ENCODE measurements around the gene TTC7B.

Gene TTC7B

DNA sequence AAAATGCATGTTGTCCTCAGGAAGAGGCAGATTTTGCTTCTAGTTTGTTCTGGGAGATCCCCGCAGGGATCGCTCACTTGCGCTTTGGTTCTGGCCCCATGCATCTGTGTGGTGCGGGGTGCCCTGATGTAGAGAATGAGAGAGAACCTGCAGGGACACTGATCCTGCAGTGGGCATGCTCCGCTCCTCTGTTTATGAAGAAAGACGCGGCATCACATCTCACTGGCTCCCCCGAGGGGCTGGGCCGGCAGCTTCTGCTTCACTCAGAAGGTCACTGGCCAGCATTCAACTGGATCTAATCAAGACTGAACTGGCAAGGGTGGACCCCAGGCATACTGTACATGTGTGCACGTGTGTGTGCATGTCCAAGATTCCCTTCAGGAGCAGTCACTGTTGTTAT is 255.2 kb downstream of the TTC7B start:
- peak in 1 of 56 donors; percentile 20 for DNase-seq

DNA sequence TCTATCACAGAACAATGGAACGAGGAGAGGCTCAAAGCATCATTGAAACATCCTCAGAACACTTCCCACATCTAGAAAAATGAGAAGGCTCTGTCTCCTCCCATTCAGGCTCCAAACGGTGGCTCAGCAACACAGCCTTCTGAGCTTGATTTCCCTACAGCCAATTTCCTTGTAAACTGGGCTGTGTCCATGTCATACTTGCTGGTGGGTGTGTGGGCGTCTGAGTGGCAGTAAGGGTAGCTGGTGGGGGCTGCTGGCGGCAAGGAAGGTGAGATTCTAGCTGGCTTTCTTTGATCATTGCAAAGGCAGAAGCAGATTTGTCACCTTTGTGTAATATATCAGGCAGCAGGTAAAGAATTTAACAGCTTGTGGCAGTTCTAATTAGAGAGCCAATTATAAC is 255.7 kb downstream of the TTC7B start:
- peak in 5 of 56 donors; percentile 21 to 35 (median 30) for DNase-seq

DNA sequence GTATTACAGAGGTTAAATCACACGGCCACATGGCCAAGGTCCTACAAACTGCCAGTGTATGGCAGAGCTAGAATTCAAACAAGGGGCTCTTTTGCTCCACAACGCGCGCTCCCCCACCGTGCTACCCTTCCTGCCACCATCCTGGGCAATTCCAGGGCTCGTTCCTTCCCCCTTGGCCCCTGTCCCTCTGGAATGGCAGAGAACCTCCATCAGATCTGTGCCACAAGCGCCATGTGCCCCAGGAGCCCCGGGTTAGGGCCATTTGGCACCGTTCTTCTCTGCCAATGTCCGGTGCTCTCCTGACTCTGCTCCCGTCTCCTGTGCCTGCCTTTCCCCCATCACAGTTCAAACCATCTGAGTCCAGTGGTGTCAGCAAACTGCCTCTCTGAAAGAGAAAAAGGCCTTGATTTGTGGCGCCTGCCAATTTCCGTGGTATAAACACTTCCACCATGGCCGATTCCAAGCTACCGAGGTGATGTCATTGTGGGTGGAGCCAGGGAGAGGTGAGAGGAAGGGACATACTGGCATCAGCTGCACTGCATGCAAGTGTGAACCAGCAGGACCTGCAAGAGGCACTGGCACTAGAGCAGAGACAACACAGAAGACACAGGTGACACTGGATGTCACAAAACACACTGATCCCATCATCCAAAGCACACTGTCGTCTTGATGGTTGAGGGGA is 256.3 kb downstream of the TTC7B start:
- DNase-seq, result no peak

DNA sequence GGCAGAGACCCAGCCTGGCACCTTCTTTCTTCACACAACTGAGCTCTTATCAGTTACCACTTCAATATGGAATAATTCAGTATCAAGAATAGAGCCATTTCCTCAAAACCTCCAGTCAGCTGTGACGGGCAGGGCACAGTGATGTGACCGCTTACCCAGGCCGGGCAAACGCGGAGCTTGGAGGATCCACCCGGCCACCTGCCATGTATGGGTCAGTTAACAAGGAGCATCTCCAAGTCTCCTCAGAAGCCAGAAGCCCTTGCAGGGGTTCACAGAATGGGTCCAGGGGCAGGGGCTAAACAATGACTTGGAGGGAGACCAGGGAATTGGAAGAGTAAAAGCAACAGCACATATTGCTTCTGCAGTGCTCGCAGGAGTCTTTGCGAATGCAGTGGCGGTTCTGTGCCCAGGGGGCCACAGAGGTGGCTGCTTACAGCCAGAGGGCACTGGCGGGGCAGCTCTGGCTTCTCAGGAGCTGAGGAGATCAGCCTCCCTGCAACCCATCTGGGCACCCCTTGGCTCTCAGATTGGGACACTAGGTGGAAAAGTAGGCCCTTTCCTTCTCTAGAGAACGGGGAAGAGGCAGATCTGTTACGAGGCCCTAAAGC is 257.1 kb downstream of the TTC7B start:
- no peak for DNase-seq

DNA sequence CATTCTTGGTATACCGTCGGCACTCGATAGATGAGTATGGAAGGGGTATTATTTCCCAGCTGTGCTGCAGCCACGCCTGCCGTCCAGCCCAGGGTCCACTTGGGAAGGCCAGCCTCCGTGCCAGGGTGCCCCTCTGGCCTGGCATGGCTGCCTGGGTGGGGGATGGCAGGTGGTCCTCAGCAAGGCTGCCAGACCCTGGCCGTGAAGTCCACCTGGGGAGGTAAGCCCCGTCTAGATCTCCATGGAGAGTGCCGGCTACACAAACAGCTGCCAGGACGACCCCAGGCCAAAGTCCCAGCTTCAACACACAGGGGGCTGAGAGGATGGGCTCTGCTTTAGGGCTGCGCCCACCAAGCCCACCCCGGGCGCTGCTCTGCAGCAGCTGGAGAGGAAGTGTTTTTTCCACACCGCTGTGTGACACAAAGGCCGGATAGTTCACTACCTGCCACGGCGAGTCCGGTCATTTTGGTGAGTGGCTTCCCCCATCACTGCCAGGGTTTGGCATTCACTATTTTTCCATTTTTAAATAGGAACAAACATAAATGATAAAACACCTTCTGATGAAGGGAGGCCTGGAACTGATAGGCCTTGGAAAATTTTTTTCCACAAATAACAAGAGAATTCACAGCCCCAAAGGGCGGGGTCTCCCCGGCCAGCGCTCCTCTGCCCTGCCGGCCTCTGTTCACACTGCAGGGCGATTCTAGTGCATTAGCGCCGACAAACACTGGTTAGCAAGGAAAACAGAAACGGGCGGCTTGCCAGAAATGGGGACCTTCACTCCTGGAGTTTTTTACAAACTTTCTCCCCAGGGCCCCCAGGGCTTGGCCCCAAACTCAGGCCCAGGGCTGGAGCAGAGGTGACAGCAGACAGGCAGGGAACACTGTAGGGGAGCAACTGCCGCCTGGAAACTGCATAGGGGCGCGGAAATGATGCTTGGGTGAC is 257.9 kb downstream of the TTC7B start:
- DNase-seq, result no peak

DNA sequence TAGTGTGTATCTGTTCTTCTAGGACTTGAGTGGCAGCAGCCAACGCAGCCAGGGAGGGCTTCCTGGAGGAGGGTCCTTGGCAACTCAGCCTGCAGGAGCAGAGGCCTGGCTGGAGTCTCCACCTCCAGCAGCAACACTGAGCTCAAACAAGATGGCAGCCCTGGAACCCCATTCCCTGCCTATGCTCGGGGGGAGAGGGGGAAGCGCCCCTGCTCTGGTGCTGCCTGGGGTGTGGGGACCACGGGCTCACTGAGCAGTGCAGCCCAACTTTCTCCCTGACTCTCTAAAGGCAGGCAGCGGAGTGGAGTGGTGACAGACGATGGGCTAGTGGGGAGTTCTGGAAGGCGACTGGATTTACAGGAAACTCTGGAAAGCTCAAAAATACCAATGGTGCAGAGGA is 258.7 kb downstream of the TTC7B start:
- DNase-seq, result no peak

DNA sequence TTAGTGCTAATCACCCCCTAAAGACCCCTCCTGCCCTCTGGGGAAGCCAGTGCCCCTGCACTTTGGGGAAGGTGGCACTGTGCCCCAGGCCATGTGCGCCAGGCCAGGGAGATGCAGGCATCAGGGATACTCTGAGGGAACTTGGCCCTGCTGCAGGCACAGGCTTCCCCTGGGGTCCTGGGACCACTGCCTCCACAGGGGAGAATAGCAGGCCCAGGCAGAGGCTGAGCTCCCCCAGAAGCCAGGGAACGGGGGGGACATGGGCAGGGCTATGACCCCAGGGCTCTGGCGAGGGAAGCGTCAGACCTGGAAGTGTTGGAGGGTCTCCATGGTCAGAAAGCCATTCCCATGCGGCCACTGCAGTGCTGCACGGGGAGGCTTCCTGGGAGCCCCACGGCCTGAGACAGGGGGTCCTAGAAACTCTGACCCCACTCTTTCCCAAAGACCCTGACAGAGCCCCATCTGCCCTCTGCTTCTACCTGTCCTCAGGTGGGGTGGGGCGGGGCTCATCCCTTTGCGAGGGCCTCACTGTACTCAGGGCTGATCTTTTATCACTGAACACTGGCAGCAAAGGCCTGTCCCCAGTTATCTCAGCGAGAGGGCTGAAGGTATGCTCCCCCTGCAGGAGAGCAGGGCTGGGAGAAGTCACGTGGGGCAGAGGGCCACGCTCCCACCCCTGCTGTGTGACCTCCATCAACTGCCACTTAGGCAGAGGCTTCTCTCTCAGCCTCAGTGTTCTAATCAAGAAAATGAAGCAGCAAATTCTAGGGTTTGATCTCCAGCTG is 259.4 kb downstream of the TTC7B start:
- no peak for DNase-seq

DNA sequence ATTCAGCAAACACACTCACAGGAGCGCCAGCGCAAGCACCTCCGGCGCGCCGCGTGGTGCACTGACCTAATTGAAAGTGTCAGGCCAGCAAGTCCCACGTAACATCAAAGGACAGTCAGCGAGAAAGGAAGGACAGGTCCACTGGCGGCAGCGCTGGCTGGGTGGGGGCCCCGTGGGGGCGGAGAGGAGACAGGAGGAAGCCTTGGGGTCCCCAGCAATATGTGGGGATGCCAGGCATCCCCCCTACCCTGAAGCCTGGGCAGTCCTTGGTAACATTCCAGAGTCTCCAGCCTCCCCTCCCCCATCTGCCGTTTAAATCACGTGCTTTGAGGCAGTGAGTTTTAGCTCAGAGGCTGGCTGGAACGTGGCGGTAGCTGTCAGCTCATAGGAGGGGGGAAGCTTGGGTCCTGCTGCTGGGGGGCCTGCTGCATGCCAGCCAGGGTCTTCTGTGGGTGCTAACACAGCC is 260.2 kb downstream of the TTC7B start:
- DNase-seq, result peak in 35 of 56 donors; percentile 28 to 80 (median 52)

DNA sequence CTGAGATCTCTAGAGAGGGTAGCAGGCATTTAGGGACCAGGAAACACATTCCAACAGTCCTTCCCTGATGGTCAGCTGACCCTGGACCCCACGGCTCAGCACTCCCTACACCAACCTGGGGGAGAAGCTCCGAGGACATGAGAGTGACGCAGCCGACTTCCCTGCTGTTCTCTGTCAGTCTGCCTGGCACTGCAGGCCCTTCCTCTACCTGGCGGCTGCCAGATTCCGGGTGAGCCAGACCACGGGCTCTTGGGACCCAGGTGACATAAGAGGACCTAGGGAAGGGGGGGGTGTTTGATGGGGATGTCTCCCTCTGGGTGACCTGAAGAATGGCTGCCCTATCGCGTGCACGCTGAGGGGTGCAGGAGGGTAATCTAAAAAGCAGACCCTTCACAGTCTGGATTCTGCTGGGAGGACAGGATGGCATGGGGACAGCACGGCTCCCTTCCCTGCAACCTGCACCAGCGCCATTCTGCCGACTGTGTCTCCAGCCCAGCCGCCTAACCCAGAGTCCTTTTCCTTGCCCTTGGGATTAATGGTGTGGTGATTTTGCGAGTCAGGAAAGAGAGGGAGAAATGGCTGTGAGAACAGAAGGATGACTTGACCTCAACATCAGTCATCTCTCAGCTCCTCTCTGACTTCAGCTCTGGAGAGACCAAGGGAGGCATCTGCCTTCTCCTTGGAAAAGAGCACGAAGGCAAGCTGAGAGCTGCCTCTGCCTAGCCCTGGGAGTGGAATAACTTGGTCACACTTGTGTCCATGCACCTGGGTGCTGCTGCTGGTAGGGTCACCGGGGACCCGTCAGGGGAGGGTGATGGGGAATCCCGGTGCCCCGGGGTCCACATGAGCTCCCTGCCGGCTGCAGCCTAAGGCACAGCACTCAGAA is 260.9 kb downstream of the TTC7B start:
- DNase-seq, result no peak

DNA sequence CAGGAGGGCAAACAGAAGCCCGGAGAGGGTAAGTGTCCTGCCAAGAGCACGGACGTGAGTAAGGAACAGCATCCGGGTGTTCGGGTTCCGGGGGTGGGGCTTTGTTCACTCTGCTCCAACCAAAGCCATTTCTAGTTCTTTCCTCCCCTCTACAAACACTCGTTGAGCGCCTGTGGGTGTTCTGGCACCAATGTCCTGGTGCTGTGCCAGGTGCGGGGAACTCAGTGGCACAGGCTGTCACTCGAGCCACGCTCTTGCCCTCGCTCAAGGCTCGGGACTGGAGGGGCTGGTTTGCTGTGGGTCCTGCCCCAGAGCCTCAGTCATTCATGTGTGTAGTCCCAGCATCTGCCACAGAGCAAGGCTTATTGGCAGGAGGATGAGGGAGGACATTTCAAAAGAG is 261.9 kb downstream of the TTC7B start:
- DNase-seq, result peak in 52 of 56 donors; percentile 42 to 95 (median 76)

DNA sequence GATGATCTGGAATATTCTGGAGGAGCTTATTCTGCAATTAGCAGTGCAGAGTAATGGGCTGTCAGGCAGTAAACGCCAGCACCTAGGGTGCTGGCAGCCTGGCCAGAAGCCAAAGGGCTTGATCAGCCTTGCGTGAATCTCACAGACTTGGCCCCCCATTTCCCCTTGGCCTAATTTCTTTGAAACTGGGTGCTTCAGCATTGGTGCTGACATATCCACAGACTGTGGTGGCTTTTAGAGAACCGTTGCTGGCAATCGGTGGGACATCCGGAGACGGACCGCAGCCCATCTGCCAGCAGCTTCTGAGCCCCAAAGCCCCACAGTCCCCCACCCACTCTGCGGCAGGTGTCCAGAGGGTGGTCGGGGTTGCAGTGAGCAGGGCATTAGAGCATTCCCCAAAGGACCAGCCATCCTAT is 262.3 kb downstream of the TTC7B start:
- peak in 2 of 56 donors; percentile 78 to 84 for DNase-seq

DNA sequence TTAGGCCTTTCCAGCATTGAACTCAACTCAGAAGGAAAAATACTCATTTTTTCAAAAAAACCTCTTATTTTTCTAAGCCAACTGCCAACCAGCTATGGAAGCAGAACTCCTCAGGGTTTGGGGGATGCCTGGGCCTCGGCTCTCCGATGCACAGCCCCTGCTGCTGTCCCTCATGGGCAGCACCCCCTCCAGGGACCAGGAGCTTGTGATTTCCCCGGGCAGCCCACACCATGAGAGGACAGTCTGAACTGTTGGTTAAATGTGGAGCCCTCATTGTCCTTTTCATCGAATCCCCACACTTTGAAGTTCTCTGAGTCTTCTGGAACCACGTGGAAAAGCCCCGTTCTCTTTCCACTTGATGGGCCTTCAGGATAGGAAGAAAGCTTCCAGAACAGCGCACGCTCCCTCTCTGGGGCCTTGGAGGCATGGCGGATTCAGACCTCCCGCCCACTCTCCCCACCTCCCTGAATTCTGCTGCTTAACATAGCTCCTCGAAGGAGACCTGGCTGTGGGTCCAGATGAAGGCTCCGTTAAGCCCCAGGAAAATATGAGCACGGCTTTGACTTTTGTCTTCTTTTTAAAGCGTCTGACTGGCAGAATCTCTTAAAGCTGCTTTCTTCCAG is 262.8 kb downstream of the TTC7B start:
- peak in 3 of 56 donors; percentile 43 to 80 (median 53) for DNase-seq

DNA sequence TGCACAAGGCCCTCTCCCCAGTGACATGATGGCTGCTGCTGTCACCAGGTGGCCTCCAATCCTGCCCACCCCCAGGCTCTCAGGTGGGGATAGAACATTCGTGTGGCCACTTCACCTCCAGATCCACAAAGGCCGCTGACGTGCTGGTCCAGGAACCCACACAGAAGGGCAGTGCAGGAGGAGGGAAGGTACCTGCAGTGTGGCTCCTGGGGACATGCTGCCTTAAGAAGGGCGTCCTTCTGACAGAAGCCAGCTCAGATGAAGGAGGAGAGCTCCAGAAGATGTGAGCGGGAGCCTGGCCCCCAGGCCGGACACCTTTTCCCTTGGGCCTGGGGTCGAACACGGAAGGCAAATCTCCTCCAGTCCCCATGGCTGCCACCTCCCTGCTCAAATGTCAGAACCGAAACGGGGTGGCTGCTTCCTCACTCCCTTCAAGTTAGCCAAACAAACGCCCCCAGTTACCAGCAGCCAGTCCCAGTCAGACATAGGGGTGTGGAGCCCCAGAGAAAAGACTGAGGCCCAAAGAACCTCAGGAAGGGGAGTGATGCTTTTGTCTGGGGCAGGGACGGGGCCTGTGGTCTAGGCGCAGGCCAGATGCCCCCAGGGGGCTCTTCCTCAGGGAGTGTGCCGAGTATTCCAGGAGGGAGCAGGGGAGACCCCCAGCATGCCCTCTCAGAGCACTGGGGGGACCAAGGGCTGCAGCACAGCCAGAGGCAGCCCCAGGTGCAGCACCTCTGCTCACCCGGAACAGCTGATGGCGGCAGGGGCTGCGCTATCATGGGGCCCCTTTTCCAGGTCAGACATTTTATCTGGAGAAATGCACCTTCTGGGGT is 263.5 kb downstream of the TTC7B start:
- DNase-seq, result no peak

DNA sequence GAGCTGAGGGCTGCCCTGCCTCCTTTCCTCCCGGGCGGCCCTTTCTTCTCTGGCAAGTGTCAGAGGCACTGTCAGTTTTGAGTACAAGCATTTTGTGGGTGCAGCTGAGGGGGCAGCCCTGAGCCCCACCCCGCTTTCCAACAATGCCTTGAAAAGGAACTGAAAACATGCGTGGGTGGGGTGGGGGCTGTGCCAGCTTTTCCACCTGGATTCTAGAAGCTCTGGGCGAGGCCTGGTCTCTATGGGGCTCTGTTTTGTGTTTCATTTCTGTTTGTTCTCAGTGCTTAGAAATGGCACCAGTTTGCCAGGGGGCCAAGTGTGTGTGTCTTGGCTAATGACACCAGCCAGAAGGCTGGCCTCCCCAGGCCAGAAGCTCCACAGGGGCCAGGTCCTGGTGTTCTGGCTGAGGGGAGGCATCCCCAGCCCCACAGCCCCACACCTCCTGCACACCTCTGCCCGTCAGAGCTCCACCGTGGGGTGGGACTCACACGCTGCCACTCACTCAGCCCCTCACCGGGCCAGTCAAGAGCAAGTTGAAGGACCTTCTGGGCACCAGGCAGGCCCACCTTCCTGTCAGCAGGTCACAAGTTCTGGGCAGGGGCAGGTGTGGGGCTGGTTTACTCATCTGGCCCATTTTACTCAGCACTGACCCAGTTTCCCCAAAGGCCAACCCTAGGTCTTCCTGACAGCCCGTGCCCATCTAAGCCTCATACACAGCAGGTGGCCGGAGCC is 264.3 kb downstream of the TTC7B start:
- peak in 5 of 56 donors; percentile 35 to 48 (median 37) for DNase-seq

DNA sequence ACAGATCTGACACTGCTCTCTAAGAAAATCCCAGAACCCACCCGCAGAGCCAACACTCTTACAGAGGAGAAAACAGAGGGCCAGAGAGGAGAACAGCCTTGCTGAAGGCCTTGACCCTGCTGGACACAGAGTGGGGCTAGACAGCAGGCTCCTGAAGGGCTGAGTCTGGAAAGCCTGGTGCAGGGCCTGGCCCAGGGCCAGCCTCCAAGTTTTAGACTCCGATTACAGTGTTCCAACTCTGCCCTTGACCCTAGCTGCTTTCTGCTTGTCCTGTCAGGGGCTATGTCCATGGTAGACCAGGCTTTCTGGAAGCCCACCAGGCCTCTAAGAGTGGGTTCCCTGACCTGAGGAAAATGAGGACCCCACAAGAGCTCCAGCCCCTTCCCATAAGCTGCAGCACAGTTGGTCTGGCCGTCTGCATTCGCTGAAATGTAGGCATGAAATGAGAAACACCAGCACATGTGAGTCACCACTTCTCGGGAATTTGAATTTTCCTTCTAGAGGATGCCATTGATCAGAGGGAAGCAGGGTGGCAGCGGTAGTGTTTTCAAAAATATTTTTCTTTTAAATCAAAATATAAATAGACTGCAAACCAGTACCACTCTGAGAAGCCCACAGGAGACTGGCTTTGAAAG is 265.0 kb downstream of the TTC7B start:
- peak in 1 of 56 donors; percentile 34 for DNase-seq

DNA sequence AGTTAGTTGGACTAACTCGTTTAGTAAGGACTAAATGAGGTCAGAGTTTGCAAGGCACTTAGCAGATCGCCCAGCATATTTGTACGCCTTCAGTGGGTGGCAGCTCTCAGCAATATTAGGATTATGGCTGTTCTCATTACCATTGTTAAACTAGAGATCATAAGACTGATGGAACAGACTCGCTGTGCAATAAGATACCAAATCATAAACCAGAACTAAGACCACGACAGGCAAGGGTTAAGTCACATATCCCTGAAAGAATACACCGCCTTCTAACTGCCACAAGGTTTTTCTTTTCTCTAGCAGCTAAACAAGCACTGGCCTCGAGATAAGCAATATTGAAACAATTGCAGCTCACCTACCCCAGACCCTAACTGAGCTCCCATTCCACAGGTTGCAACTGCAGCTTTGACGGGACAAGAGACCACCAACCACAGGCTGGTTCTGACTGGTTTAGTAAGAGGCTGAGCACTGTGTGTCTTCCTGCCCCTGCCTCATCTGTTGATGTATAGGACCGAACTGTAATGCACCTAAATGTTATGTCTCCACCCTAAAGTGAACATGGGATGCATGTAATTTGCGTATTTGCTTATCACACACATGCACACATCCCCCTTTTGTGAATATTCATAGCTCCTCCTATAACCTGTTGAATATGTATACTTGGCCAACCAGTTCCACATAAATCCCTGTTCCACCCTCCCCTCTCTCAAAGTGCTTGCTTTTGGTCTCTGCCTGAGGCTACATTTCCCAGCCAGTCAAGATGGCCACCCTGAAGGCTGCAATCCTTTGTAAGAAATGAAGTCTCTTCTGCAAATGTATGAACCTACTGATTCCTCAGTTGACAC is 266.2 kb downstream of the TTC7B start:
- DNase-seq, result no peak

All from amygdala (tissue), 56 donors.